Testis (tissue), 3 donors: ENCODE data around the gene GGA1. TPM values are rescaled to one million over a fixed set of nuclear protein-coding genes. Genes with fewer than 3 reads are reported as not detected.
"Not testable (repeated sequence)": the region's sequence is repeated elsewhere in the genome, so short reads cannot be mapped to it uniquely, and the experiment has no call there.

ENCODE experiments used
- DNase-seq: peaks from one replicate; pipeline ENCODE4 v3.0.0-alpha.2; 2019
- H3K27ac ChIP-seq, 2 donors: fragments of 200-600 bp; sonication (generic); one replicate each; pipeline ENCODE4 v1.5.1; 2019
- H3K27me3 ChIP-seq: fragments of 200-600 bp; sonication (generic); one replicate; pipeline ENCODE4 v1.5.1; 2019
- H3K36me3 ChIP-seq: fragments of 200-600 bp; sonication (generic); one replicate; pipeline ENCODE4 v1.5.1; 2017; ENCODE audit warnings: low read depth; ENCODE audit errors: missing control alignments
- H3K4me1 ChIP-seq: fragments of 200-600 bp; sonication (generic); one replicate; pipeline ENCODE4 v1.5.1; 2019
- H3K4me3 ChIP-seq, 2 donors: fragments of 200-600 bp; sonication (generic); one replicate each; pipeline ENCODE4 v1.5.1; 2017 to 2019
- H3K9me3 ChIP-seq: fragments of 200-600 bp; sonication (generic); one replicate; pipeline ENCODE4 v1.5.1; 2017
- POLR2A ChIP-seq: fragments of 450-650 bp; IDR thresholded peaks from one replicate; pipeline ENCODE4 v1.6.1; 2017; ENCODE audit warnings: antibody characterized with exemption, mild to moderate bottlenecking, moderate library complexity
- WGBS, 2 donors: methylation state at CpG; one replicate each; pipeline ENCODE4 v1.1.5; 2018; 5-methylcytosine and 5-hydroxymethylcytosine counted together
- intact Hi-C: fragments of 100-400 bp; cut with DNase I; formaldehyde crosslinking; loops from one replicate; pipeline ENCODE4 v1.15.1; 2023; ENCODE audit warnings: low total_unique reads
- polyA plus RNA-seq: library from polyadenylated mRNA; stranded (reverse); fragments of 350-450 nt; fragmentation: Illumina TruSeq; extraction: RNeasy Lipid Tissue Mini Kit (QIAGEN cat#74804); gene quantifications from one replicate; pipeline ENCODE4 v1.2.3, GENCODE V29; 2014; ENCODE audit warnings: low read depth, low replicate concordance; ENCODE audit not compliant: insufficient read depth
- total RNA-seq, 2 donors: library from RNA; depleted of rRNA; stranded (reverse); fragments of >200 nt; gene quantifications; one replicate each; pipeline ENCODE4 v1.2.3, GENCODE V29; 2016
- TF ChIP-seq, protein P1 (sequence below), 3 experiments: fragments of 450-650 bp in 2 of 3; fragments of 200-600 bp in 1 of 3; sonication (generic) in 1 of 3; IDR thresholded peaks; one replicate each; pipeline ENCODE4 v1.5.1; 2016 to 2019; ENCODE audit warnings: antibody characterized with exemption in 3 of 3, mild to moderate bottlenecking in 2 of 3, moderate library complexity in 1 of 3

GGA1 gene
- total and polyA plus RNA-seq, 3 donors from 2014 or later, result 274 to 359 (median 354) TPM

DNA sequence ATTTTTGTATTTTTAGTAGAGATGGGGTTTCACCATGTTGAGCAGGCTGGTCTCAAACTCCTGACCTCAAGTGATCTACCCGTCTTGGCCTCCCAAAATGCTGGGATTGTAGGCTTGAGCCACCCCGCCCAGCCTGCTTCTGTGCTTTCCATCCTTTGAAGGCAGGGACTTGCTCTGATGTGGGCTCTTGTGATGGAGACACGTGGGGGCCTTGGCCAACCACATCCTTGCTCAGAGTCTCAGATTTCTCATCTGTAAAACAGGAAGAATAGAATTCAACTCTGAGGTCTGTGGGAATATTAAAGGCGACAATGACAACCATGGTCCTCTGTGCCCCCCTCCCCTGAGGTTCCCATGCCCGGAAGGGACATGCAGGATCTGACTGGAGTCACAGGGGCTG, 3.8 kb upstream of the GGA1 start:
- H3K27me3 ChIP-seq, result no peaks in the 10 kb centered on the region
- H3K9me3 ChIP-seq, result no peaks in the 10 kb centered on the region
- intact Hi-C loops, result no loop called here
- no peak overlapping the region for H3K27ac ChIP-seq
- peaks cover 21% of the 10 kb centered on the region for H3K4me1 ChIP-seq
- 73 to 78% methylated on average over 5 of the region's 5 CpGs for WGBS, 2 donors
- no peak overlapping the region for H3K4me3 ChIP-seq
- no peaks in the 10 kb centered on the region for H3K36me3 ChIP-seq
- no peak for DNase-seq
- TF ChIP-seq, protein P1, sequence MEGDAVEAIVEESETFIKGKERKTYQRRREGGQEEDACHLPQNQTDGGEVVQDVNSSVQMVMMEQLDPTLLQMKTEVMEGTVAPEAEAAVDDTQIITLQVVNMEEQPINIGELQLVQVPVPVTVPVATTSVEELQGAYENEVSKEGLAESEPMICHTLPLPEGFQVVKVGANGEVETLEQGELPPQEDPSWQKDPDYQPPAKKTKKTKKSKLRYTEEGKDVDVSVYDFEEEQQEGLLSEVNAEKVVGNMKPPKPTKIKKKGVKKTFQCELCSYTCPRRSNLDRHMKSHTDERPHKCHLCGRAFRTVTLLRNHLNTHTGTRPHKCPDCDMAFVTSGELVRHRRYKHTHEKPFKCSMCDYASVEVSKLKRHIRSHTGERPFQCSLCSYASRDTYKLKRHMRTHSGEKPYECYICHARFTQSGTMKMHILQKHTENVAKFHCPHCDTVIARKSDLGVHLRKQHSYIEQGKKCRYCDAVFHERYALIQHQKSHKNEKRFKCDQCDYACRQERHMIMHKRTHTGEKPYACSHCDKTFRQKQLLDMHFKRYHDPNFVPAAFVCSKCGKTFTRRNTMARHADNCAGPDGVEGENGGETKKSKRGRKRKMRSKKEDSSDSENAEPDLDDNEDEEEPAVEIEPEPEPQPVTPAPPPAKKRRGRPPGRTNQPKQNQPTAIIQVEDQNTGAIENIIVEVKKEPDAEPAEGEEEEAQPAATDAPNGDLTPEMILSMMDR (IDR thresholded peaks at IDR 0.05), result no peak
- TF ChIP-seq POLR2A, result no peak

DNA sequence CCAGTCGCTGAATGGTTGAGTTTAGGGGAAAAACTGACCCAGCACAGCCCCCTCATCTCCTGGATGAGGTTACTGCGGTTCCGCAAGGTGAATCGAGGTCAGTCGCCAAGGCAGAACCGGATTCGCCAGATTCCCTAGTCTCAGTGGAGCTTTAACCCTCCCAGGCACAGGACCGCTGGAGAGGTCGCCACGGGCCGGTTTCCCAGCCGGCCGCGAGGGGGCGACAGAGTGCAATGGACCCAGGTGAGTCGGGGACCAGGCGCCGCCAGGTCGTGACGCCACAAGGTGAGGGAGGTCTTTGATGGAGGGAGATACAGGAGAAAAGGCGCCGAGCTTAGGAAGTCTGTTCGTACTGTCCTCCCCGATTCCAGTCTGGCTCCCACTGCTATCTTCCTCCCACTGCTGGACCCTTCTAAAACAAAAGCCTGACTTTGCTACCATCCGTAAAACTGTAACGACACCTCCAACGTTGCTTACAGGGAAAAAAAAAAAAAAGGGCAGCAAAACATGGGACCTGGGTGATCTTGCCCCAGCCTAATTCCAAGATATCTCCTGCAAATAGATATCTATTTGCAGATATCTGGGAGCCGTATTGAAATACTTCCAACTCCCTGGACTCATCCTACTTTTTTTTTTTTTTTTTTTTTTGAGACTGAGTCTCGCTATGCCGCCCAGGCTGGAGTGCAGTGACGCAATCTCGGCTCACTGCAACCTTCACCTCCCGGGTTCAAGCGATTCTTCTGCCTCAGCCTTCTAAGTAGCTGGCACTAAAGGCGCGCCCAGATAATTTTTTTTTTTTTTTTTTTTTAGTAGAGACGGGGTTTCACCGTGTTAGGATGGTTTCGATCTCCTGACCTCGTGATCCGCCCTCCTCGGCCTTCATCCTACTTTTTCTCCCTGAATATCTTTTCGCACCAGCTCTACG, 1.4 kb upstream of the GGA1 start:
- peak overlapping the region; percentile 94 to 96 for H3K27ac ChIP-seq
- no peak for TF ChIP-seq POLR2A
- TF ChIP-seq, protein P1 (IDR thresholded peaks at IDR 0.05), result peak; percentile 90 to 98 (median 97)
- peaks cover 38% of the 10 kb centered on the region for H3K4me1 ChIP-seq
- no peaks in the 10 kb centered on the region for H3K9me3 ChIP-seq
- H3K36me3 ChIP-seq, result no peaks in the 10 kb centered on the region
- WGBS, 2 donors, result 1 to 2% methylated on average over 44 of the region's 44 CpGs
- H3K27me3 ChIP-seq, result no peaks in the 10 kb centered on the region
- peak overlapping the region; percentile 88 to 98 for H3K4me3 ChIP-seq
- intact Hi-C loops, result no loop called here
- peak; percentile 92 for DNase-seq

DNA sequence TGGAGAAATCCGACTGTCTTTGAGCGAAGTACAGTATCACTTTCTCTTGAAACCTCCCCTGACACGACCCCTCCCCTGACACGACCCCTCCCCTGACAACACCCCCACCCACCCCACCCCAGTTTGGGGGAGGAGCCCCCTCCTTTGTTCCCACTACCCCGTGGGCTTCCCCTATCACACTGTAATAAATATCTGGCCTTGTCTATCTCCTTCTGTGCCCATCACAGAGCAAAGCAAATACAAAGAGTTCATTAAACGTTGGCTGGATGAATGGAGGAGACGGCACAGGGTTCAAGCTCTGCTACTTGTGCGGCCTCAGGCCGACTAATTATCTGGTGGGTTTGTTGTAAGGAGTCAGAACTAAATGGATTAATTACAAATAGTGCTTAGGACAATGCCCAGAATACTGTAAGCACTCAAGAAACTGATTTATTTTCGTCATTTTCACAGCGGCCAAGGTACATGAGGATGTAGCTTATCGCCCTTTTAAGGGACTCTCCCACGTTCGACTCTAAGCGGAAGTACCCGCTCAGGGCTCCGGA, 628 bp upstream of the GGA1 start:
- 0 to 1% methylated on average over 17 of the region's 17 CpGs for WGBS, 2 donors
- no peaks in the 10 kb centered on the region for H3K36me3 ChIP-seq
- H3K4me1 ChIP-seq, result peaks cover 39% of the 10 kb centered on the region
- no peaks in the 10 kb centered on the region for H3K27me3 ChIP-seq
- DNase-seq, result no peak
- H3K4me3 ChIP-seq, result peak overlapping the region; percentile 88 to 98
- no peaks in the 10 kb centered on the region for H3K9me3 ChIP-seq
- no peak for TF ChIP-seq POLR2A
- TF ChIP-seq, protein P1 (IDR thresholded peaks at IDR 0.05), result no peak
- intact Hi-C loops, result no loop called here
- H3K27ac ChIP-seq, result peak overlapping the region; percentile 94 to 96

DNA sequence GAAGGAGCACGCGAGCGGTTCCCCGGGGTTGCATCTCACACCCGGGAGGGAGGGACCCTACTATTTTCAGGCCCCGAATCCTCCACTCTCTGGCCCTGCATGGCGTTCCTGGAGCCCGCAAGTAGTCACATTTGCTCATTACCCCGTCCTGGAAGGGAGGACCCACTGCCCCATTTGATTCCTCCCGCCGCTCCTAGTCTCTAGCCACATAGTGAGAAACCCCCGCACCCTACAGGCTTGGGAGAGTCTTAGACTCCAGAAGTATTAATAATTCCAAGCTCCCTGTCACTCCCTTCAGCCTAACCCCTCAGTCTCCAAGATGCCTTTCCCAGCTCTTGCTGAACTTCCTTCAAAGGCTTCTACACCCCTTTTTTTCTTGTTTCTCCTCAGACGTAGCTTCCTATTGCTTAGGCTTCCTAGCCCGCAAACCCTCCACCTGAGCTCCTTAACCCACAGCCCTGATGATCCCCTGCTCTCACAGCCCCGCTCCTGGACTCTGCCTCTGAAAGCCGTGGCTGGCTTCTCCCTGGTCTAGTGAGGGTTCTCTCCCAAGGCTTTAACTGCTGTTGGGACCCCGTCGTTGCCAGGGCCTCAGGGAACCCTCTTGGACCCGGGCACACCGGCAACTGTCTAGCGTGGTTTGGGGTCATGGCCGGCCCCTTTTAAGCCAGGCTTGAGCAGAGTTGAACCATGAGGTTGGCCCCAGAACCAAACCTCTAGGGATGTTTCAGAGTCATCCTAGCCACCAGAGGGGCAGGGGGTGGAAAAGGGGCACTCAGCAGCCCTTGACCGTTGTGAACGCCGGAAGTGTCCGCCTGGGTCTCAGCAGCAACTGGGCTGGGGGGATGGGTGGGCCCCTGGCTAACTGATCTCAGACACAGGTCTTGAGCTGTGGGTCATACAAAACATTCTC, 862 bp downstream of the GGA1 start:
- peak; percentile 61 for DNase-seq
- 3 to 5% methylated on average over 12 to 26 of the region's 26 CpGs for WGBS, 2 donors
- TF ChIP-seq, protein P1 (IDR thresholded peaks at IDR 0.05), result no peak
- no peak for TF ChIP-seq POLR2A

DNA sequence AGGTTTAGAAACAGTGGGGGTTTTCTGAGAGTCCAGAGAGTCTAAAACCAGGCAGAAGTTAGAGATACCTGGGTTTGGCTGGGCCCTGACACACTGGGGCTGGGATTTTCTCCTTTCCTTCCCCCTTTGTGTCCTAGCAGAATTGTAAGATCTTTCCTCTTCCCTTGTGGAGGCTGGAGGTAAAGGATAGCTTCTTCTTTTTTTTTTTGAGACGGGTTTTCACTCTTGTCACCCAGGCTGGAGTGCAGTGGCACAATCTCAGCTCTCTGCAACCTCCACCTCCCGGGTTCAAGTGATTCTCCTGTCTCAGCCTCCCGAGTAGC, 1.5 kb downstream of the GGA1 start:
- H3K9me3 ChIP-seq, intact Hi-C loops, H3K27me3 ChIP-seq, H3K36me3 ChIP-seq, DNase-seq: not testable (repeated sequence)
- peak overlapping the region; percentile 94 to 96 for H3K27ac ChIP-seq
- H3K4me3 ChIP-seq, result peak overlapping the region; percentile 88 to 98
- peaks cover 51% of the 10 kb centered on the region for H3K4me1 ChIP-seq
- WGBS, 2 donors, result 59 to 65% methylated on average over 3 of the region's 3 CpGs

More for the DNA sequence above, 862 bp downstream of the GGA1 start:
- Histone ChIP-seq H3K27me3 (no peaks in the 10 kb centered on the region), H3K4me3 (peak overlapping the region; percentile 88 to 98), H3K36me3 (no peaks in the 10 kb centered on the region), H3K9me3 (no peaks in the 10 kb centered on the region), H3K4me1 (peaks cover 51% of the 10 kb centered on the region), H3K27ac (peak overlapping the region; percentile 94 to 96)
- intact Hi-C loops, result no loop called here
